ENCODE data around the gene SERP2.

SERP2 gene

GRCh38 chr13:44388427-44389059, 14.9 kb downstream of the SERP2 start:
- no peak for DNase-seq (ENCODE audit: low spot score)

DNA sequence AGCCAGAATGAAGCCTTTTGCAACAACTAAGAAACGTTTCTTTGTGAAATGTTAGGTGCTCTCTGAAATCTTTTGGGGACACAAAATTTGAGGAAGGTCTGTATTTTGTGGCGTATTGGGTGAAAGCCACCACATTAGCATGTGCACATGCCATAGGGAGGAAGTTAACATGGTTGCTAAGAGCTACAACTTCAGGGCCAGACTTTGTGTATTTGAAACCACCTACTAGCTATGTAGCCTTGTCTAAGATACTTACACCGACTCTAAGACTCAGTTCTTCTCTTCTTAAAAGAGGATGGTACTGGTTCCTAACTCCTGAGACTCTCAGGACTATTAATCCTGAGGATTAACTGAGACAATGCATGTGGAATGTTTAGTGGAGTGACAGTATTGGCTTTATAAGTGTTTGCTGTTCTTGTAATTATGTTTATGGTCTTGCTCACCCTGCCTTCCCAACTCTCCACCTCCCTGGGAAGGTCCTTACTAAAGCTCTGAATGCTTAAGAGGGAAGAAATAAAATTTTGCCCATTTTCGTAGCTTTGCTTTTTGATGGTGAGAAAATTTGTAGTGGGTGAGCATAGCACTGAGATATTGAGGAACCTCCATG, 15.5 kb downstream of the SERP2 start:
- DNase-seq (ENCODE audit: low spot score): no peak

- DNase-seq (ENCODE audit: low spot score): no peak
Measured at GRCh38 chr13:44389876-44390275, 16.3 kb downstream of the SERP2 start.

DNA sequence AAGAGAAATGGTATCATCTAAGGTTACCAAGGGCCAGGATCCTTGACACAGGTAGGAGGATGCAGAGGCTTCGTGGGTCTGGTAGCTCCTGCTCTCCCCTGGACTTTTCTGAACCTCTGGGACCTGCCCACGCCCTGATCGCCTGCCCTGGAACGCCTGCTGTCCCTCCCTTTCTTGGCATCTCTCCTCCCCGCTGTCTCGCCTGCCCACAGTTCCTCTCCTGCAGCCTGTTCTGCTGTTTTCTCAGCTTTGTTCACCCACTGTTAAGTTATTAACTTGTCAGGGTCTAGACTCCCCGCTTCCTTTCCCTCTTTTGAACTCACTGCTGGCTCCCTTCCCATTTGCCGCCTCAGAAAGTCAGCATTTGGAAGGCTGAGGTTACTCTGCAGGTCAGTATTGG, 19.8 kb downstream of the SERP2 start:
- DNase-seq (ENCODE audit: low spot score): no peak

DNA sequence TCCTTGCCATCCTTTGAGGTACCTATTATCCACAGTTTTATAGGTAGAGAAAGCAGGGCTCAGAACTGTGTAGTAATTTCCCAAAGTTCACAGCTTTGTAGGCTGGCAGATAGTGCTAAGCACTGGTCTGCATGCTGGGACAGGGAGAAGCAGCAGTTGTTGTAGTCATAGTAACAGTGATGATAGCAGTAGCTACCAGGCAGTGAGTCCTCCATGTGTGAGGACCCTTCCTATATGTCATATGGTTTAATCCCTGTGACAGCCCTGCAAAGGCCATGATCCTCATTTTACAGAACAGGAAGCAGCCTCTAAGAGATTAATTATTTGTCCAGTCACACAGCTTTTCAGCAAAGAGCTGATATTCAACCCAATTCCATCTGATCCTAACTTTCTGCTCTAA, 21.0 kb downstream of the SERP2 start:
- no peak for DNase-seq (ENCODE audit: low spot score)

DNA sequence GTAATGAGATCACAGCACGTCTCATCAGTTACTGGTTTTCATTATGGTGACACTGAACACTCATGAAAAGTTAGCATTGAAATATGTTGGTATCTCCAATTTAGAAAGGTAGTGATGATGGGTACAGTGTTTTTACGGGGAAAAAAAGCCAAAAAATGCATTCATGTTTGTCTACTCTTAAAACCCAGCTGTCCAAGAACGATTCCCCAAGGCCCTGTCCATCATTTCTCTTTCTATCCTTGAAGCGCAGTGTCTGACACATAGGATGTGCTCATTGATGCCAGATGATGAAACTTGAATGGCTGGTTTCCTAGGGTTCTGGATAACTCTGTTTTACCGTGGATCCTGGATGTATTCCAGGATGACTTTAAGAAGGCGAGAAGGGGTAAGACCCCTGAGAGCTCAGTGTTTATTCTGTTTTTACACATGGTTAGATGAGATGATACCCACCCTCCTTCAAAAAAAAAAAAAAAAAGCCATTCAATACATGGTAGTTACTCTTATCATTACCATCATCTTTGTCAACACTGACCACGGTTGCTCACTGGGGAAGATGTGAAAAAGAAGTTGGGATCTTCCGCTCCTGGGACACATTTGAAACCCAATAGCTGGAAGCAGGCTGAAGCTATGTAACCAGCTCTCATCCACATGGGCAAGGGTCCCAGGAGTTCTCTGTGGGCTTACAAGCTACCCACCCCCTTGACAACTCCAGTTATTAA, 22.5 kb downstream of the SERP2 start:
- no peak for DNase-seq (ENCODE audit: low spot score)

- peak; percentile 75 for DNase-seq (ENCODE audit: low spot score)
Measured at GRCh38 chr13:44396701-44397580, 23.3 kb downstream of the SERP2 start.

GRCh38 chr13:44397766-44398223, 24.2 kb downstream of the SERP2 start:
- DNase-seq (ENCODE audit: low spot score): no peak

GRCh38 chr13:44398606-44399005, 25.0 kb downstream of the SERP2 start:
- no peak for DNase-seq (ENCODE audit: low spot score)

- DNase-seq (ENCODE audit: low spot score): no peak
Measured at GRCh38 chr13:44399074-44399473, 25.4 kb downstream of the SERP2 start.

DNA sequence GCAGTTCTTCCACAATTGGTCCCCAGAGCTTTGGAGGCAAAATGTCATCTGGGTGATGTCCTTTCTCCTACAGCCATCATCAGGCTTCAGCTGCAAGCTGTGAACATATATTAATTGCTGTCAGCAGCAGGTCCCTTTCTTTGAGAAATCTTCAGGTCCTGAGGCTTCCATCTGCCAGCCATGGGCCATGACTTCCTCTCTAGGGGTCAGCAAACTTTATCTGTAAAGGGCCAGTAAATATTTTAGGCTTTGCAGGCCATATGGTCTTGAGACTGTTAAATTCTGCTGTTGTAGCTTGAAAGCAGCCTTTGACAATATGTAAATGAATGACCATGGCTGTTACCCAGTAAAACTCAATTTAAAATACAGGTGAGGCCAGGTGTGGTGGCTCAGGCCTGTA, 27.1 kb downstream of the SERP2 start:
- no peak for DNase-seq (ENCODE audit: low spot score)

GRCh38 chr13:44401577-44401976, 28.0 kb downstream of the SERP2 start:
- DNase-seq (ENCODE audit: low spot score): no peak

DNA sequence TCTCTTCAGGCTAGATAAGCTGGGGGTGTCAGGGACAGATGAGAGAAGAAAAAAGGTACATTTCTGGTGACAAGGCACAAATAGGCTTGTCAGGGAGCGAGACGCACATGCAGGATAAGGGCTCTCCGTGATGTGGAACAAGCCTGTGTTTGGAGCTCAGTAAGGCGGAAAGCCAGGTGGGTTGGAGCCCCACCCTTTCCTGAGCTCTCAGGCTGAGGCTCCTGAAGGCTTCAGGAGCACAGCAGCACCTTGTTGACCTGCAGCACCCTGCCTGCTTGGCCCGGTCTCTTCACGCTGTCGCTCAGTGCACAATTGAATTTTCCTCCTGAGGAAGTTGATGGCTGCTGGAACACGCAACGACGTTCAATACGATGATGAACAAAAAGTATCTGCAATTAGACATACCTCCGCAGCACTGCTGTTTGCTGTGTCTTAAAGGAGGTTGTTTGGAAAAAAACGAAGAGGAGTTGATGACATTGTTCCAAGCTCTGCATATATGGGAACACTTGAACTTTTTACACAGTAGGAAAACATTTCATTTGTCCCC, 29.3 kb downstream of the SERP2 start:
- DNase-seq (ENCODE audit: low spot score): no peak

DNA sequence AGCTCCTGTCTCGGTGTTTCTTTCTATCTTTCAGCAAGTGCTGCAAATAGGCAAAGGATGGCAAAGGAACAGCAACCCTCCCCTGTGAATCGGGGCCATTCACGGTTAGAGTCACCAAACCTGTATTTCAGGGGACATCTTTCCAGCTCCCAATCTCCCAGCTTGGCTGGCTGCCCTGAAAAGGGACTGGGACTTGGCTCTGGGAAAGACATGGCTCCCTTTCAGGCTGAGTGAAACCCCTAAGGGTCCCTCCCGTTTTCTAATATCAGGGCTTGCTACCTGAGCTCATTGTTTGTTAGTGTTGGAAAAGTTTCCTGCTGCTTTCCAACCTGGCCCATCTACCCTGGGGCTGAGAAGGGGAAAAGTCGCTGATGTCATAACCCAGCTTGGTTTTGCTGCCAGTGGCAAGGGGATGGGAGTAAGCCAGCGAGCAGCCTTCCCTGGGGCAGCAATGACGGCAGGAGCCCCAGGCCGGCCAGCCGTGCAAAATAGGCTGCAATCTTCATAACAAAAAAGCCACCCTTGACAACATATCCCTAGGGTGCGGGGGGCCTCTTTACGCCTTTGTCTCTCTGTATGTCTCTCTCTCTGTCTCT, 29.9 kb downstream of the SERP2 start:
- DNase-seq (ENCODE audit: low spot score): no peak

DNA sequence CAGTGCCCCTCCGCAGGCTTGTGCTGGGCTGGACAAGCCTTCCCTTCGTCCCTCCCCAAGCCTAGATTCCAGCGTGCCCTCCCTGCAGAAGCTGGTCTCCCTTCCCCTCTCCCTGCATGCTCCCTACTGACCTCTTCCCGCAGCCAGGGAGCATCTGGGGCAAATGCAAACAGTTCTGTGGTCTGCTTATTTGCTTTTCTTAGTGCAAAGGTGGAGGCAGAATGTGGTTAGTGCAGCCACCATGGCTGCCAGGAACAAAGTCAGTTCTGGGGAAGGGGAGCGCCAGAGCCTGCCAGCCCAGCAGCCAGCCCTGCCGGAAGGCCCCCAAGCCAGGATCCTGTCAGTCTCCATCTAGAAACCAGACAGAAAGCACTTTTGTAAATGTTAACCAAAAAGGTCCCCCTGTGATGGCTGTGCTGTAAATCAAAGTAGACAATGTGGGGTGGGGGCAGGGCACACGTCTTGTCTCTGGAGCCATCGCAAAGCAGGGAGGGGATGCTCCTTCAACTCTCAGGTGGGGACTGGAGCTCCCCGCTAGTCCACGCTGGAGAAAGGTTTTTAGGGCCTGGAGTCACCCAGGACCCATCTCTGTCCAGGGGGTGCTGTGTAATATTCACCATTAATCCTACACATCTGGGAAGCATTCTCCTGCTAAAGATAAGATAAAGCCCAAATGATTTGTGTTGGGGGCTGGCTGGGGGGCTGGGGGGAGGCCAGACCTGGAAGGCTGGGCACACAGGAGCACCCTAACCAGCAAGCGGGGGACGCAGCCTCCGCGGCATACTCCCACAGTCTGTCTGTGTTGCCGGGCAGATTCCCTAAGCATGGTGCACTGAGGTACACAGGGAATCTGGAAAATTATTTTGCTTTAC, 30.9 kb downstream of the SERP2 start:
- no peak for DNase-seq (ENCODE audit: low spot score)

- no peak for DNase-seq (ENCODE audit: low spot score)
Measured at GRCh38 chr13:44406617-44407016, 33.0 kb downstream of the SERP2 start.

GRCh38 chr13:44407379-44407778, 33.8 kb downstream of the SERP2 start:
- no peak for DNase-seq (ENCODE audit: low spot score)

DNA sequence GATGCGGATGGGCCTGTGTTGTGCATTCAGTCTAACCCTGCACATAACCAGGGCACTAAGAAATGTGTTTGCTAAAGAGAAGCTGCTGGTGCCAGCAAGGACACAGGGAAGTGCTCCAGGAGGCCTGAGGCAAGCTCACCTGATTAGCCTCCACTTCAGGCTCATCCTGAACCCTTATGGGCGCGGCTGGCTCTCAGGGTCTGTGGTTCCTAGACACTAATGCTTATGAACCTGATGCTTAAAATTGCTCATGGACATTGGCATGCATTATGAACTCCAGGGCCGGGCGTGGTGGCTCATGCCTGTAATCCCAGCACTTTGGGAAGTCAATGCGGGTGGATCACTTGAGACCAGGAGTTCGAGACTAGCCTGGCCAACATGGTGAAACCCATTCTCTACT, 34.3 kb downstream of the SERP2 start:
- DNase-seq (ENCODE audit: low spot score): no peak

- DNase-seq (ENCODE audit: low spot score): no peak
Measured at GRCh38 chr13:44409595-44409994, 36.0 kb downstream of the SERP2 start.

DNA sequence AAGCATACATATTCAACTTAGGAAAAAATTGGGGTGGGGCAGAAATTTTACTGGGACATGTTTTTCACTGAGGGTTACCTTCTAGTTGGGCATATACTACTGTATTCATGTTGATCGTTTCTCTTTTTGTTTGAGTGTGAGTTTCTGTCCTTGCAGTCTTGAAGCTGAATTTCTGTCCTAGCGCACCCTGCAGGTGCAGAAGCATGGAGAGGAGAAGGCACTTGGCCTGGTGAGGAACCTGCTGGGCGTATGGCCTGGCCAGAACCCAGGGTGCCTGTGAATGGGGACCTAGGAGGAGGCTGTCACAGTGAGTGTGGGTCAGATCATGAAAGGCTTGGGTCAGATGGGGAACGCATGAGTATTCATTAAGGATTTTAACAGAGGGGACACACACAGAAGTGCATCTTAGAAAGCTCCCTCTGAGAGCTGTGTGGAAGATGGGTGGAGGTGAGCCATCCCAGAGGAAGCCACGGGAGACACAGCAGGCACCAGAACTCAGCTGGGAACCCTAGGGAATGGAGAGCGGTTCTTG, 36.8 kb downstream of the SERP2 start:
- DNase-seq (ENCODE audit: low spot score): no peak
